ENCODE results near the gene RPP14.
"Not testable (repeated sequence)": the region's sequence is repeated elsewhere in the genome, so short reads cannot be mapped to it uniquely, and the experiment has no call there.

RPP14 gene

GRCh38 chr3:58331593-58332152 is 25.6 kb downstream of the RPP14 start:
- no peak for DNase-seq (ENCODE audit: low read depth in 2 of 2)

DNA sequence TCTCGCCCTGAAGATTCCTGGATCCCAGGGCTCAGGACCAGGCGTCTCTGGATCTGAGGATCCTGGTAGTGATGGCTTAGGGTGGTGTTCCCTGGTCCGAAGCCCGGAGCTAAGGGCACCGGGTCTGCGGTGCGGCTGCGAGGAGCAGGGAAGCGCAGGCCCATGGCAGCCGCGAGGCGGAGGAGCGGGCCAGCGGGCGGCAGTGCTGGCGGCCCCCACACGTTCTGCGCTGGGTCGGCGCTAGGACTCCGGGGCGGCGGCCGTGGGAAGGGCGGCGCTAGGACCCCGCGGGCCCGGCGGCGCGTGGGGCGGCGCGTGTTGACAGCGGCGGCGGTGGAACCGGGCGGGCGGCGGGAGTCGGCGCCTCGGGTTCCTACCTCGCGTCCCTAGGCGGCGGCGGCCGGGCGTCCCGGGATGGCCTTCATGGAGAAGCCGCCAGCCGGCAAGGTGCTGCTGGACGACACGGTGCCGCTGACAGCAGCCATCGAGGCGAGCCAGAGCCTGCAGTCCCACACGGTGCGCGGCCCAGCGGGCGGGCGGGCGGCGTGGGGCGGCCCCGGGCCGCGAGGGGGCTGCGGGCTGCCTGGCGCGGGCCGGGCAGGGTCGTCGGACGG is 26.6 kb downstream of the RPP14 start, which contains the start of gene PXK:
PXK (plus strand) TSS at position 318 of the 614 bp plus-strand sequence; CDS start at position 415, 97 bp downstream.
- peak; percentile 73 to 77 for DNase-seq (ENCODE audit: low read depth in 2 of 2)

GRCh38 chr3:58333206-58334012 is 27.4 kb downstream of the RPP14 start:
- DNase-seq (ENCODE audit: low read depth in 2 of 2) = no peak

- no peak for DNase-seq (ENCODE audit: low read depth in 2 of 2)
Observed at GRCh38 chr3:58334013-58334321, 27.9 kb downstream of the RPP14 start.

DNA sequence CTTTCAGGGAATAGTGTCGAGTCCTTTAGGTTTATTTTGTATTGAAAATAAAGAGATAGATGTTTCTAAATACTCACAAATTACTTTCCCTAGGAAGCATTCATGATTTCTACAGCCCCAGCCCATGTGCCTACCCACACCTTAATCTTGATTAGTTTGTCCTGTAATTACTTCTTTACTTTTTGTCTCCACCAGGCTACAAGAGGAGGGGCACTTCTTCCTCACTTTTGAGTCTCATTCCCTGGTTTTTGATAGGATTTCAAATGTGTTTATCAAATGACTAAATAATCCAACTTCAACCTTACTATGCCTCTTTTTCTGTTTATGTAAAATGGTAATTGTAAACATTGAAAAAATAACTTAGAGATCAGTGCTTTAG is 28.4 kb downstream of the RPP14 start:
- DNase-seq (ENCODE audit: low read depth in 2 of 2) = no peak

GRCh38 chr3:58335652-58335947 is 29.6 kb downstream of the RPP14 start:
- DNase-seq (ENCODE audit: low read depth in 2 of 2) = no peak

DNA sequence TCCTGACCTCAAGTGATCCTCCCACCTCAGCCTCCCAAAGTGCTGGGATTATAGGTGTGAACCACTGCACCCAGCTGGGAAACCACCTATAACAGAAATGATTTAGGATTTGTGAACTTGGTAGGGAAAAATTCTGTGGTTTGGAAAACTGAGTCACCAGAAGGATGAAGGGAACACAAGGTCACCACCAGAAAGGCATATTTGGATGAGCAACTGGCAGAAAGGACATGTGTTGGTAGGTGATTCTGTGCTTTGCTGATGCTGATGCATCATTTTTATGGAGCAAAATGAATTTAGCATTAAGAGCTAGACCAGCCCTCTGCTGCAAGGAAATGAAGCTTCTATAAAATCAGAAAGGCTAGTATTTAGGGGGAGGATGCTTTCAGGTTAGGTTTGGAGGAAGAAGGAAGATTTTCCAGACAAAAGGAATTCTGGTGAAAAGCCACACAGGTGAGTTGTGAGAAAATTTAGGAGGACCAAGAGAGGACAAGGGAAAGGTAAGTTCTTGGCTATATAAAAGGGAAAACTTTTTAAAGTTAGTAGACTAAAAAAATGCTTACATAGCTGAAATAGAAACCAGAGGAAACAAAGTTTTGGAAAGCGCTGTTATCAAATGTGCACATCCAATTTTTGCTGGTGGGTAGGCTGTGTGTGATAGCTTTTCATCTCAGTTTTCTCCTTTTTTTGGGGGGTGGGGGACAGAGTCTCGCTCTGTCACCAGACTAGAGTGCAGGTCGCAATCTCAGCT is 30.3 kb downstream of the RPP14 start:
- DNase-seq (ENCODE audit: low read depth in 2 of 2) = no peak

DNA sequence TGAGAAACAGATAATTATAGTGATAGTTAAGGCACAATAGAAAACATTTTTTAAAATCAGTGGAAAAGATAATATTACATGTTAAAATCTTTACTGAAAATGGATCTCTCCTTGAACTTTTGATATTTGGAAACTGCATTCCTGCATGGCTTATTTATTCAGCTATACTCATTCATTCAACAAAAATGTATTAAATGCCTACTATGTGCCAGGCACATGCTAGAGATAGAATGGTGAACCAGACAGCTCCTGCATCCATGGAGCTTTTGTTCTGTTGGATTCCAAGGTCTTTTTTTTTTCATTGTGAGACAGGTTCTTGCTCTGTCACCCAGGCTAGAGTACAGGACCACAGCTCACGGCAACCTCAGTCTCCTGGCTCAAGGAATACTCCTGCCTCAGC is 31.1 kb downstream of the RPP14 start:
- no peak for DNase-seq (ENCODE audit: low read depth in 2 of 2)

- DNase-seq (ENCODE audit: low read depth in 2 of 2) = not testable (repeated sequence)
Observed at GRCh38 chr3:58339146-58339545, 33.1 kb downstream of the RPP14 start.

DNA sequence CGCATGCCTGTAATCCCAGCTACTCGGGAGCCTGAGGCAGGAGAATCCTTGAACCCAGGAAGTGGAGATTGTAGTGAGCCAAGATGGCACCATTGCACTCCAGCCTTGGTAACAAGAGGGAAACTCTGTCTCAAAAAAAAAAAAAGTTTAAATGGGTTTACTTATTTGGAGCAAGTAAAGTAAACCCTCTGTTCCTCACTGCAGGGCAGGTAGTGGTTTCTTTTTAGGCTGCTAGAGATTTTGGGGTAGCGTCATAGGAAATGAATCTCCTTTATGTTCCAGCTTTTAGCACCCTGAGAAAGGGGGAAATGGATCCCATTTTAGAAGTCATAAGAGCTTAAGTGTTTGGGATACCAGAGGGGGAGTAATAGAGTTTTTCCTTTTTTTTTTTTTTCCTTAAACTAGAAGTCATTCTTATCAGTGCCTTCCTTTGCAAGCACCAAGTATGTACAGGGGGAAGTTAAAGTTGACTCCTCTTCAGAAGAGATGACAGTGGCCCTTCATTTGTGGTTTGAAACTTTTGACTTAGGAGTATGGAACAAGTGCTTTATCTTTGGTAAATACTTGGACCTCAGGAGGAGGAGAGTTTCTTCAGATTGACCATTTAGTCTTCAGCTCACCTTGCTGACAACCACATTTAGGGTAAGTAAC is 34.7 kb downstream of the RPP14 start:
- no peak for DNase-seq (ENCODE audit: low read depth in 2 of 2)

GRCh38 chr3:58341376-58341775 is 35.3 kb downstream of the RPP14 start:
- DNase-seq (ENCODE audit: low read depth in 2 of 2) = no peak

- no peak for DNase-seq (ENCODE audit: low read depth in 2 of 2)
Observed at GRCh38 chr3:58342676-58343075, 36.6 kb downstream of the RPP14 start.

GRCh38 chr3:58345457-58345856 is 39.4 kb downstream of the RPP14 start:
- no peak for DNase-seq (ENCODE audit: low read depth in 2 of 2)

- DNase-seq (ENCODE audit: low read depth in 2 of 2) = no peak
Observed at GRCh38 chr3:58346368-58346767, 40.3 kb downstream of the RPP14 start.

- DNase-seq (ENCODE audit: low read depth in 2 of 2) = no peak
Observed at GRCh38 chr3:58347984-58348383, 41.9 kb downstream of the RPP14 start.

- DNase-seq (ENCODE audit: low read depth in 2 of 2) = no peak
Observed at GRCh38 chr3:58349792-58350626, 44.0 kb downstream of the RPP14 start.

DNA sequence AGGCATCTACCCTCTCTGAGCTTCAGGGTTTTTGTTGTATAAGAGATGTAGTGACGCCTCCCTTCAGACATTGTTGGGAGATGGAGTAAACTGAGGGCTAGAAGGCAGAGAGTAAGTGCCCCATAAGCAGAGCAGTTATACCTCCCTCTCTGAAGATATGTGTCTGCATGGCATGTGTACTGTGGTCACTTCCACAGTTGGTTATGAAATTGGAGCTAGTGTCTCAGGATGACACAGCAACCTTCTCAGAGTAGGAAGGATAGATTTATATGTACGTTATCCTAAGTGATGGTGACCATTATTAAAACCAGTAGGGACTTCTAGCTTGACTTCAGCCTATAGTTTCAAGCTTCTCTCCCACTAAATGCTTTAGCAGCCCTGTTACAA is 44.6 kb downstream of the RPP14 start:
- no peak for DNase-seq (ENCODE audit: low read depth in 2 of 2)

DNA sequence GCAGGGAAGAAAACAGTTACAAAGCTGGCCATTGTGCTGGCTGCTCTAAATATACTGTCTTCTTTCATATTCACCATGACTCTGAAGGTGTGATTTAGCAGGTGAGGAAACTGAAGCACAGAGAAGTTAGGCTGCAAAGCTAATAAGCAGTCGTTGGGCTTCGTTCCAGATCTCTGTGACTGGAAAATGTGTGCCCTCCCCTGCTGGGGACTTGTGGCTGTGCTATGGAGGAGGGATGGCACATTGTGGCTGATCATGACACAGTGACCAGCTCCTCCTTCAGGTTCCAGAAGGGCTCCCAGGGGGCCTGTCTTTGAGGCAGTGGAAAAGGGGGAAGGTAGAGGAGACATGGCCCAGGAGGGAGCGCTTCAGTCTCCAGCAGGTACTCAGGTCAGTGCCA is 45.9 kb downstream of the RPP14 start:
- no peak for DNase-seq (ENCODE audit: low read depth in 2 of 2)

GRCh38 chr3:58352626-58353025 is 46.6 kb downstream of the RPP14 start:
- DNase-seq (ENCODE audit: low read depth in 2 of 2) = no peak

DNA sequence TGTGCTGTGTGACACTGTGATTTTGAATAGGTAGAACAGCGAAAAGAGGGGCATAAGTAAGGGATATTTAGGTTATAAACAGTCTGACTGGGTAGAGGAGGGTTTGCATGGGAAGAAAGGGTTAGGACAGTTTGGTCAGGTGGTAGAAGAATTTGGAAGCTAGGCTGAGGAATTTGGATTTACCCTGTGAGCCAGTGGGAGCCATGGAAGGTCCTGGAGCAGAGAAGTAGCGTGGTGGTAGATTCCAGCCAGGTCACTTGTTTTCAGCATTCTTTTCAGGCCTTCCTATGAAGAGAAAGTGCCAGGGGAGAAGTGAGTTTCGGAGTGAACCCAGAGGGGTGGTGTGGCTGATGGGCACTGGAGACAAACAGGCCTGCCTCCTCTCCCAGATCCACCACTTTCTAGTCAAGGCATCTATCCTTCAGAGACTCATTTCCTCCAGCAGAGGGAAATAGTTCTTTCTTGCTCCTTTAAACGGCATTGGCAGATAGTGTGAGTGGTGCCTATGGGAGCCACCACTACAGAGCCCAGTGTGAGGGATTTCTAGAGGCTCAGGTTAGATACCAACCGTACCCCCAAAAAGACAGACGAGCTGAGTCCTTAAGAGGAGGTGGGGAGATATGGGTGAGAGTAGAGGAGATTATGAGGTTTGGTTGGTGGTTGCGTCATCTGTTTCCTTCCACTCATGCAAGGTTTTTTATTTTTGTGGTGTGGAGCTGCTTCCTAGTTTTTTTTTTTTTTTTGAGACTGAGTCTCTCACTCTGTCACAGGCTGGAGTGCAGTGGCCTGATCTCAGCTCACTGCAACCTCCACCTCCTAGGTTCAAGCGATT is 47.9 kb downstream of the RPP14 start:
- no peak for DNase-seq (ENCODE audit: low read depth in 2 of 2)

Measured in stimulated activated CD8-positive, alpha-beta memory T cell treated with anti-CD3 and anti-CD28 coated beads, Interleukin-15, amount 100 ng/mL, for 48 hours (primary cell).